Astrocyte (in vitro differentiated cells and primary cell): ENCODE data around the gene ITGA3.

Experiments
- EZH2 ChIP-seq: IDR thresholded peaks from 2 replicates; pipeline ENCODE4 v1.6.1; 2012; ENCODE audit warnings: mild to moderate bottlenecking, low read length, inconsistent platforms; ENCODE audit not compliant: insufficient read depth
- TF ChIP-seq, protein P1 (sequence below): IDR thresholded peaks from 2 replicates; pipeline ENCODE4 v1.5.1; 2011; ENCODE audit warnings: low read depth, mild to moderate bottlenecking, inconsistent platforms, low read length, moderate library complexity; ENCODE audit not compliant: insufficient read depth

DNA sequence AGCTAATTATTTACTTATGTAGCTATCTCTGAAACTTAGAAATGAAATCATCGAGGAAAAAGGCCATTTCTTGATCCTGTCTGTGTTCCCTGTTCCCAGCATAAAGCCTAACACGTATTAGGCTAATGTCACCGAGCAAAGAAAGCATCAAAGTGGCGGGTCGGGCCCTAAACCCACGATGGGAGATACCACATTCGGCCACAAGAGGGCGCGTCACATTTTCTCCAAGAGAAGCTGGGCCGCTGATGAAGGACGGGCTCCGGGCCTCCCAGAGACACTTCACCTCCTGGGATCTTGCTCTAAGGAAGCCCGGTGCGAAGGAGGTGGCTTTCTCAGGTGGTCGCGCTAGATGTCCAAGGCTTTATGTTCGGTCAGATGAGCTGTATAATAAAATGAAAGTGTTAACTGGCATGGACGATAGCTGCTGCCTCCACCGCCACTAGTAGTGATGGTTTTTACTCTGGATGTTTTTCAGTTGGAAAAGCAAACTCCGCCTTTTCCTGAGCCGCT, 38.4 kb downstream of the ITGA3 start:
- TF ChIP-seq, protein P1, sequence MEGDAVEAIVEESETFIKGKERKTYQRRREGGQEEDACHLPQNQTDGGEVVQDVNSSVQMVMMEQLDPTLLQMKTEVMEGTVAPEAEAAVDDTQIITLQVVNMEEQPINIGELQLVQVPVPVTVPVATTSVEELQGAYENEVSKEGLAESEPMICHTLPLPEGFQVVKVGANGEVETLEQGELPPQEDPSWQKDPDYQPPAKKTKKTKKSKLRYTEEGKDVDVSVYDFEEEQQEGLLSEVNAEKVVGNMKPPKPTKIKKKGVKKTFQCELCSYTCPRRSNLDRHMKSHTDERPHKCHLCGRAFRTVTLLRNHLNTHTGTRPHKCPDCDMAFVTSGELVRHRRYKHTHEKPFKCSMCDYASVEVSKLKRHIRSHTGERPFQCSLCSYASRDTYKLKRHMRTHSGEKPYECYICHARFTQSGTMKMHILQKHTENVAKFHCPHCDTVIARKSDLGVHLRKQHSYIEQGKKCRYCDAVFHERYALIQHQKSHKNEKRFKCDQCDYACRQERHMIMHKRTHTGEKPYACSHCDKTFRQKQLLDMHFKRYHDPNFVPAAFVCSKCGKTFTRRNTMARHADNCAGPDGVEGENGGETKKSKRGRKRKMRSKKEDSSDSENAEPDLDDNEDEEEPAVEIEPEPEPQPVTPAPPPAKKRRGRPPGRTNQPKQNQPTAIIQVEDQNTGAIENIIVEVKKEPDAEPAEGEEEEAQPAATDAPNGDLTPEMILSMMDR, result peak; percentile 79
- TF ChIP-seq EZH2, result no peak
